Measurements from ENCODE around the gene PDK1. TPM values are rescaled to one million over a fixed set of nuclear protein-coding genes. Genes with fewer than 3 reads are reported as not detected.
A peak's percentile ranks its signal among the peaks of the same experiment; 100 is the strongest.

Gene PDK1
- total and polyA plus RNA-seq, 9 donors: 11.5 to 25.4 (median 16.5) TPM

- H3K27ac ChIP-seq (ENCODE audit: low read length): no peak overlapping the region
- no peaks in the 10 kb centered on the region for H3K36me3 ChIP-seq (ENCODE audit: control insufficient read depth, insufficient read depth, low read length)
- no peaks in the 10 kb centered on the region for H3K27me3 ChIP-seq (ENCODE audit: control insufficient read depth, insufficient read depth, low read length)
- peaks cover 8% of the 10 kb centered on the region for H3K9me3 ChIP-seq (replicated peaks; ENCODE audit: control insufficient read depth, low read depth, low read length)
- H3K4me3 ChIP-seq (ENCODE audit: low read length): no peak overlapping the region
- peaks cover 3% of the 10 kb centered on the region for H3K4me1 ChIP-seq (ENCODE audit: control insufficient read depth, insufficient read depth, low read length)
- no peak for DNase-seq
Measured at GRCh38 chr2:172550419-172550818, 5.5 kb upstream of the PDK1 start.

DNA sequence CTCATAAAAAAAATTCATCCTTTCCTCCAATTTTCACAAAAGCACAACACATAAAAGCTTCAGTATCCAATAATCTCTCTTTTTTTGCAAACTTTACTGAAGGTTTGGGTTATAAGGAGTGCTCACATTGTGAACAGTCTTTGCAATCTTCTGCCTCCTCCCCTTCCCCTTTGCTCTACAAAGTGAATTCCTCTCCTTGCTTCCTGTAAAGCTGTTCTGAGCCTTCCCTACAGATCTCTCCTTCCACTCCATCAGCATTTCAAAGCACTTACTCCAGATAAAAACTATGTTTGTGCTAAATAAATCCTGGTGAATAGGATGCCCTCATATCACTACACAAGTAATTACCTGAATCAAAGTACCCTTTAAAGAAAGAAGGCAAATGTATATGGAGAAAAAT is 4.6 kb upstream of the PDK1 start:
- Histone ChIP-seq H3K27ac (ENCODE audit: low read length) (no peak overlapping the region), H3K4me1 (ENCODE audit: control insufficient read depth, insufficient read depth, low read length) (peaks cover 4% of the 10 kb centered on the region), H3K27me3 (ENCODE audit: control insufficient read depth, insufficient read depth, low read length) (no peaks in the 10 kb centered on the region), H3K4me3 (ENCODE audit: low read length) (no peak overlapping the region), H3K36me3 (ENCODE audit: control insufficient read depth, insufficient read depth, low read length) (no peaks in the 10 kb centered on the region), H3K9me3 (replicated peaks; ENCODE audit: control insufficient read depth, low read depth, low read length) (peaks cover 8% of the 10 kb centered on the region)
- no peak for DNase-seq

DNA sequence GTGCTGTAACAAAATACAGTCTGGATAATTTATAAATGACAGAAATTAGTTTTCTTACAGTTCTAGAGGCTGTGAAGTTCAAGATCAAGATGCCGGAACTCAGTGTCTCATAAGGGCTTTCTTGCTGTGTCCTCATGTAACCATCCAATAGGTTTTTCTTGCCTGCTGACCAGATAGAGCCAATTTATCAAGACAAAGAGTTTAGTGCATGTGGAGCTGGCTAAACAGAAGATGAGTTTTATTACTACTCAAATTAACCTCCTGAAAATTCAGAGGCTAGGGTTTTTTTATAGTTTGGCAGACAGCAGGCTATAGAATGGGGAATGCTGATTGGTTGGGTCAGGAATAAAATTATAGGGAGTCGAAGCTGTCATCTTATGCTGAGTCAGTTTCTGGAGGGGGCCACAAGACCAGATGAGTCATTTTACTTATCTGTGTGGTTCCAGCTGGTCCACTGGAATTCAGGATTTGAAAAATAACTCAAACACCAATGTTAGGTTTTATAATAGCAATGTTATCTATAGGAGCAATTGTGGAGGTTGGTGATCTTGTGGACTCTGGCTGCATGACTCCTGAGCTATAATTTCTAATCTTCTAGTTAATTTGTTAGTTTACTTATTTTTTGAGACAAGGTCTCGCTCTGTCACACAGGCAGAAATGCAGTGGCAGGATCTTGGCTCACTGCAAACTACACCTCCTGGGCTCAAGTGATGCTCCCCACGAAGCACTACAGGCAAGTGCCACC is 3.2 kb upstream of the PDK1 start:
- Histone ChIP-seq H3K27ac (ENCODE audit: low read length) (no peak overlapping the region), H3K4me3 (ENCODE audit: low read length) (no peak overlapping the region), H3K9me3 (replicated peaks; ENCODE audit: control insufficient read depth, low read depth, low read length) (peaks cover 3% of the 10 kb centered on the region), H3K36me3 (ENCODE audit: control insufficient read depth, insufficient read depth, low read length) (no peaks in the 10 kb centered on the region), H3K27me3 (ENCODE audit: control insufficient read depth, insufficient read depth, low read length) (no peaks in the 10 kb centered on the region), H3K4me1 (ENCODE audit: control insufficient read depth, insufficient read depth, low read length) (peaks cover 9% of the 10 kb centered on the region)
- WGBS (ENCODE audit: insufficient coverage): 77% methylated on average over 3 of the region's 4 CpGs
- no peak for DNase-seq

GRCh38 chr2:172554352-172555271 is 1.3 kb upstream of the PDK1 start:
- Histone ChIP-seq H3K9me3 (replicated peaks; ENCODE audit: control insufficient read depth, low read depth, low read length) (no peaks in the 10 kb centered on the region), H3K4me1 (ENCODE audit: control insufficient read depth, insufficient read depth, low read length) (peaks cover 9% of the 10 kb centered on the region), H3K27me3 (ENCODE audit: control insufficient read depth, insufficient read depth, low read length) (no peaks in the 10 kb centered on the region), H3K27ac (ENCODE audit: low read length) (no peak overlapping the region), H3K36me3 (ENCODE audit: control insufficient read depth, insufficient read depth, low read length) (no peaks in the 10 kb centered on the region), H3K4me3 (ENCODE audit: low read length) (peak overlapping the region; percentile 83)
- 72% methylated on average over 5 of the region's 18 CpGs for WGBS (ENCODE audit: insufficient coverage)
- DNase-seq: peak; percentile 11

DNA sequence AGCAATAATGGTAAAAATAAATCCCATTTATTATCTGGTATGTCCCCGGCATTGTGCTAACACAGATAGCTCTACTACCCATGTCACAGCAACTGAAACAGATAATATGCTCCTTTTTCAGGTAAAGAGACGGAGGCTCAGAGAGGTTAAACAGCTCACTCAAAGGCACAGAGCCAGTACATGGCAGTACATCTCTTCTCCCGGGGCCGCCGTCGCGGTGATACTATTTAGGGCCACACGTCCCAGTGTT is 693 bp upstream of the PDK1 start:
- H3K27me3 ChIP-seq (ENCODE audit: control insufficient read depth, insufficient read depth, low read length): no peaks in the 10 kb centered on the region
- peaks cover 9% of the 10 kb centered on the region for H3K4me1 ChIP-seq (ENCODE audit: control insufficient read depth, insufficient read depth, low read length)
- H3K9me3 ChIP-seq (replicated peaks; ENCODE audit: control insufficient read depth, low read depth, low read length): no peaks in the 10 kb centered on the region
- no peak for DNase-seq
- peaks cover 5% of the 10 kb centered on the region for H3K36me3 ChIP-seq (ENCODE audit: control insufficient read depth, insufficient read depth, low read length)
- peak overlapping the region; percentile 81 for H3K27ac ChIP-seq (ENCODE audit: low read length)
- H3K4me3 ChIP-seq (ENCODE audit: low read length): peak overlapping the region; percentile 83
- 2% methylated on average over 7 of the region's 8 CpGs for WGBS (ENCODE audit: insufficient coverage)

- Histone ChIP-seq H3K36me3 (ENCODE audit: control insufficient read depth, insufficient read depth, low read length) (peaks cover 6% of the 10 kb centered on the region), H3K27me3 (ENCODE audit: control insufficient read depth, insufficient read depth, low read length) (no peaks in the 10 kb centered on the region), H3K4me1 (ENCODE audit: control insufficient read depth, insufficient read depth, low read length) (peaks cover 9% of the 10 kb centered on the region), H3K27ac (ENCODE audit: low read length) (peak overlapping the region; percentile 67), H3K4me3 (ENCODE audit: low read length) (peak overlapping the region; percentile 71), H3K9me3 (replicated peaks; ENCODE audit: control insufficient read depth, low read depth, low read length) (no peaks in the 10 kb centered on the region)
- WGBS (ENCODE audit: insufficient coverage): 0% methylated on average over 43 of the region's 52 CpGs
- DNase-seq: peak; percentile 68
Measured at GRCh38 chr2:172556284-172557033, 569 bp downstream of the PDK1 start.

DNA sequence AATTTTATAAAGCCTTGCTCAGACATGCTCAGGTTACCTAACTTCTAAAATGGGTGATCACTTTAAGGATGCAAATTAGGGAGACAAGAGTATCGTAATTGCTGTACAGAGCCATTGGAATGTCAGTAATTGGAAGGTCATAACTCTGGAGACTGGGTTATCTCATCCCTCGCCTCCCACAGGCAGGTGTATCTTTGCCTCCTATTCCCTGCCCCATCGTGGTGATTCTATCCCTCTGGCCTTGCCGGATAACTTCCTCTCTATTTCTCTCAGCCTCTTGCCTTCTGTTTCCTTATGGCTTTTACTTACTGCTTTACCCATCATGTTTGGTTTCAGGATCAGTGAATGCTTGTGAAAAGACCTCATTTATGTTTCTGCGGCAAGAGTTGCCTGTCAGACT is 2.5 kb downstream of the PDK1 start:
- Histone ChIP-seq H3K27ac (ENCODE audit: low read length) (no peak overlapping the region), H3K36me3 (ENCODE audit: control insufficient read depth, insufficient read depth, low read length) (peaks cover 6% of the 10 kb centered on the region), H3K9me3 (replicated peaks; ENCODE audit: control insufficient read depth, low read depth, low read length) (no peaks in the 10 kb centered on the region), H3K27me3 (ENCODE audit: control insufficient read depth, insufficient read depth, low read length) (no peaks in the 10 kb centered on the region), H3K4me1 (ENCODE audit: control insufficient read depth, insufficient read depth, low read length) (peaks cover 9% of the 10 kb centered on the region), H3K4me3 (ENCODE audit: low read length) (no peak overlapping the region)
- DNase-seq: no peak
- 50% methylated on average over 1 of the region's 5 CpGs for WGBS (ENCODE audit: insufficient coverage)

DNA sequence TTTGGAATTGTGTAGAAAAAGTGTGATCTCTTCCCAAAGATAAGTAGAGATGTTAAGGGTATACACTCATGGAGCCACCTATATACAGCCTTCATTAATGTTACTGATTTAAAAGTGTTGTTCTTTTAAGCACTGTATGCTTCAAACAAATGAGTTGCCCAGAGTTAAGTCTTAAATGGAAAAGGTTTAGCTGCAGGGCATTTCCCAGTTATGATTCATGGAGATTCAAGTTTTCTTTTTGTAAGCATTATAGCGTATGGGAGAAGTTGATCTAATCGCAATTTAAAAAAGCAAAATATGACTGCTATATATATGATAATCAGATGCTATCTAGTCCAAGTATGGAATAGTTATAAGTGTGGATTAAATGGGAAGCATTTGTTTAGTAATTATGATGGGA is 4.8 kb downstream of the PDK1 start:
- peaks cover 5% of the 10 kb centered on the region for H3K4me1 ChIP-seq (ENCODE audit: control insufficient read depth, insufficient read depth, low read length)
- DNase-seq: no peak
- H3K9me3 ChIP-seq (replicated peaks; ENCODE audit: control insufficient read depth, low read depth, low read length): no peaks in the 10 kb centered on the region
- no peak overlapping the region for H3K27ac ChIP-seq (ENCODE audit: low read length)
- H3K36me3 ChIP-seq (ENCODE audit: control insufficient read depth, insufficient read depth, low read length): peaks cover 11% of the 10 kb centered on the region
- no peaks in the 10 kb centered on the region for H3K27me3 ChIP-seq (ENCODE audit: control insufficient read depth, insufficient read depth, low read length)
- WGBS (ENCODE audit: insufficient coverage): no CpG with 5 or more reads among the region's 2 CpGs
- no peak overlapping the region for H3K4me3 ChIP-seq (ENCODE audit: low read length)

GRCh38 chr2:172561270-172561669 is 5.4 kb downstream of the PDK1 start:
- DNase-seq: peak; percentile 53
- H3K27ac ChIP-seq (ENCODE audit: low read length): no peak overlapping the region
- H3K36me3 ChIP-seq (ENCODE audit: control insufficient read depth, insufficient read depth, low read length): peaks cover 11% of the 10 kb centered on the region
- WGBS (ENCODE audit: insufficient coverage): no CpG with 5 or more reads among the region's 4 CpGs
- H3K4me3 ChIP-seq (ENCODE audit: low read length): no peak overlapping the region
- no peaks in the 10 kb centered on the region for H3K27me3 ChIP-seq (ENCODE audit: control insufficient read depth, insufficient read depth, low read length)
- H3K4me1 ChIP-seq (ENCODE audit: control insufficient read depth, insufficient read depth, low read length): peaks cover 5% of the 10 kb centered on the region
- H3K9me3 ChIP-seq (replicated peaks; ENCODE audit: control insufficient read depth, low read depth, low read length): no peaks in the 10 kb centered on the region

- H3K36me3 ChIP-seq (ENCODE audit: control insufficient read depth, insufficient read depth, low read length): peaks cover 11% of the 10 kb centered on the region
Measured at GRCh38 chr2:172562298-172562697, 6.4 kb downstream of the PDK1 start.

More at GRCh38 chr2:172562298-172562697, 6.4 kb downstream of the PDK1 start:
- Histone ChIP-seq H3K4me1 (ENCODE audit: control insufficient read depth, insufficient read depth, low read length) (no peaks in the 10 kb centered on the region), H3K4me3 (ENCODE audit: low read length) (no peak overlapping the region), H3K27me3 (ENCODE audit: control insufficient read depth, insufficient read depth, low read length) (no peaks in the 10 kb centered on the region), H3K27ac (ENCODE audit: low read length) (no peak overlapping the region), H3K9me3 (replicated peaks; ENCODE audit: control insufficient read depth, low read depth, low read length) (no peaks in the 10 kb centered on the region)
- no peak for DNase-seq
- no CpG with 5 or more reads among the region's 1 CpG for WGBS (ENCODE audit: insufficient coverage)
